ENCODE data around the gene POLR2C. TPM values are rescaled to one million over a fixed set of nuclear protein-coding genes. Genes with fewer than 3 reads are reported as not detected.

Gene POLR2C
- total RNA-seq, 2 donors from 2014 or later: 63.8 to 85.4 TPM

- no peak for ATAC-seq
- Mint-ChIP-seq H3K4me3 (no peak overlapping the region), H3K9me3 (no peaks in the 10 kb centered on the region), H3K36me3 (no peaks in the 10 kb centered on the region), H3K4me1 (ENCODE audit: low read depth in 2 of 2) (peaks cover 8 to 20% of the 10 kb centered on the region in 2 donors), H3K27me3 (no peaks in the 10 kb centered on the region), H3K27ac (peak overlapping the region in 1 of 2 donors; percentile 61)
- no peak for DNase-seq (ENCODE audit: low spot score)
Observed at GRCh38 chr16:57479205-57479975, 16.9 kb downstream of the POLR2C start.

GRCh38 chr16:57479976-57480753, 17.7 kb downstream of the POLR2C start:
- no peaks in the 10 kb centered on the region for H3K27me3 Mint-ChIP-seq

DNA sequence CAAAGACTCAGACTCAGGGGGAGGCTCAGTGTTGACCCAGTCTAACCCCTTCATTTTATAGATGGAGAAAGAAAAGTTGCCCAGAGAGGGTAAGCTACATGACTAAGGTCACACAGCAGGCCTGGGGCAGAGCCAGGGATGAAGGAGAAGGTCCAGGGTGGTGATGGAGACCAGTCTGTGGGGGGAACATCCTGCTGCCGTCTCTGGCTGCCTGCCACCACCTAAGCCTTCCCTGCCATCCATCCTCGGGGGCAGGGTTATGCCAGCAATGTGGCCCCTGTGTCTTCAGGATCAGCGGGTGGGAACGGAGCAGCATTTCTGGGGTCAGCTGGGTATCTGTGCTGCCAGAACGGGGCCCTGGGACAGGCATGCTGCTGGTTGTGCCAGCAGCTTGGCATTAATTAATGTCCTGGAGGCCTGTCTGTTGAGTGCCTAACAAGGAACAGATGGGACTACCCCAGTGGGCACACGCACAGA, 18.3 kb downstream of the POLR2C start:
- no peak for ATAC-seq
- Mint-ChIP-seq H3K9me3 (no peaks in the 10 kb centered on the region), H3K4me1 (ENCODE audit: low read depth in 2 of 2) (peaks cover 14 to 26% of the 10 kb centered on the region in 2 donors), H3K27me3 (no peaks in the 10 kb centered on the region), H3K27ac (no peak overlapping the region), H3K36me3 (no peaks in the 10 kb centered on the region), H3K4me3 (no peak overlapping the region)
- no peak for DNase-seq (ENCODE audit: low spot score)

More at GRCh38 chr16:57479976-57480753, 17.7 kb downstream of the POLR2C start:
- DNase-seq (ENCODE audit: low spot score): no peak
- Mint-ChIP-seq H3K27ac (no peak overlapping the region), H3K4me3 (no peak overlapping the region), H3K9me3 (no peaks in the 10 kb centered on the region), H3K4me1 (ENCODE audit: low read depth in 2 of 2) (peaks cover 8 to 25% of the 10 kb centered on the region in 2 donors), H3K36me3 (no peaks in the 10 kb centered on the region)
- no peak for ATAC-seq

DNA sequence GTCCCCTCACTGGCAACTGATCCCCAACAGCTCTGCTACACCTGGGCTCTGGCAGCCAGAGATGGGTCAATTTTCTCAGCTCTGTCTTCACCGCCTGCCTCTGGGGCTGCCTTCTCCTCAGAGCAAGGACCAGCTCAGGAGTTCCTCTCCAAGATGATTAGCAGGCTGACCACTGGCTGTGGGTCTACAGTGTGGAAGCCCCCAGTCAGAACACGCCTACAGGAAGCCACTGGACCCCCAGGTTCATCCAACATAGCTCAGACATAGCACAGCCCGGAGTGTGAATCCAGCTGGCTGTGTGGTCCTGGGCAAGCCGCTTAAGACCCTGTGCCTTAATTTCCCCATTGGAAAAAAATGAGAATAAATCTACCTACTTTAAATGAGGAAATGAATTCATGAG, 18.9 kb downstream of the POLR2C start:
- ATAC-seq (no peak), DNase-seq (ENCODE audit: low spot score) (no peak)
- Mint-ChIP-seq H3K9me3 (no peaks in the 10 kb centered on the region), H3K27me3 (no peaks in the 10 kb centered on the region), H3K36me3 (no peaks in the 10 kb centered on the region), H3K4me1 (ENCODE audit: low read depth in 2 of 2) (peaks cover 9 to 23% of the 10 kb centered on the region in 2 donors), H3K27ac (no peak overlapping the region), H3K4me3 (no peak overlapping the region)

DNA sequence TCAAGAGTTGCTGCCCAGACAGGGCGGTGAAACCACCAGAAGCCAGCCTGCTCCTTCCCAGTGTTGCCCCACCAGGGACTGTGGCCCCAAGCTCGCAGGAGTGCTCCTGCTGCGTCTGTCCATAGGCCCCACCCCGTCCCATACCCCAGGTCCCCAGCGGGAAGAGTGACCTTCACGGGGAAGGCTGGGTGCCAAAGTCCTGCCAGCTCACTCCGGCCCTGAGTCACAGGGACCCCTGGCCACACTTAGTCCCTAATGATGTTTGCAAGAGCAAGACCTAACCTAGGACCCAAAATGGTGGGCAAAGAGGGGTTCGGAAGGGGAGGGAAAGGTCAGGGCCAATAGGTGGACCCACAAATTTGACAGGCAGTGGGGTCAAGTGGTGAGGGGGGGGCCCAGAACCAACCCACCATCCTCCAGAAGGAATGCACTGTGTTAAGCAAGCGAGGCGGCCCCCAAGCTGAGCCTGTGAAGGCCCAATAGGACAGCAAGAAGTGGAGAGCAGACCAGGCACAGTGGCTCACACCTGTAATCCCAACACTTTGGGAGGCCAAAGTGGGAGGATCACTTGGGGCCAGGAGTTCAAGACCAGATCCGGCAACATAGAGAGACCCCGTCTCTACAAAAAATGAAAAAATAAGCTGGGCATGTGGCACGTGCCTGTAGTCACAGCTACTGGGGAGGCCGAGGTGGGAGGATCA, 20.5 kb downstream of the POLR2C start:
- ATAC-seq (no peak), DNase-seq (ENCODE audit: low spot score) (no peak)
- Mint-ChIP-seq H3K36me3 (no peaks in the 10 kb centered on the region), H3K27ac (no peak overlapping the region), H3K27me3 (no peaks in the 10 kb centered on the region), H3K9me3 (no peaks in the 10 kb centered on the region), H3K4me3 (no peak overlapping the region), H3K4me1 (ENCODE audit: low read depth in 2 of 2) (peaks cover 6 to 28% of the 10 kb centered on the region in 2 donors)

DNA sequence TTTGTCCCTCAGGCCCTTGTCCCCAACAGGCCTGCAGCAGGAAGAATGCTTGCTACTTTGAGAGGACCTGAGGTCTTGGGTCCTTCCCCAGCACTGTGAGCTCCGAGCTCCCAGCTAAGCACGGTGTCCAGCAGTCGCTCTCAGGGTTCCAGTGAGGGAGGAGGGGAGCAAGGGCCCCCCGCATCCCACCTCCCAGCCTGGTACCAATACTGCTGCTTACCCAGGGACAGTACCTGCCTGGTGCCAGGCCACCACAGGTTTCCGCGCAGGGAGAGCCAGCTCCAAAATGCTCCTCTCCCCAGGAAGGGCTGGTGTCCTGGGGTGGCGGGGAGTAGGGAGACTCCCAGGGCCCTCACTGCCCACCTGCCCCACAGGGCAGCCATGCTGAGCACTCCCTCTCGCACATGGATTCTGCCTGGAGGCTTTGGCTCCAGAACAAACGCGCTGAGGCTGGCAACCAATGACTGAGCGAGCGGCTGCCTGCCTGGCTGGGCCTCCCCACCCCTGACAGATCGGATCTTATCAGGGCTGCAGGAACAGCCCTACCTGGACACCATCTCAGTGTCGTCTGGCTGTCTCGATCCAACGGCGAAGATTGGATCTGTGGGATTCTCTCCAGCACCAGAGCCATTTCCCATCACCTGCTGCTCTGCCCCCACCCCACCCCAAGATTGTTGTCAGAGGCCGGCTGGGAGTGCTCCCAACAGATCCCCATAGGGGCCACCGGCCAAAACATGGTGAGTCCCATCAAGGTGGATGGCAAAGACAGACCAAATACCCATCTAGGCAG, 21.4 kb downstream of the POLR2C start:
- H3K4me3 Mint-ChIP-seq: no peak overlapping the region
- H3K36me3 Mint-ChIP-seq: no peaks in the 10 kb centered on the region
- H3K9me3 Mint-ChIP-seq: no peaks in the 10 kb centered on the region
- peaks cover 6 to 23% of the 10 kb centered on the region in 2 donors for H3K4me1 Mint-ChIP-seq (ENCODE audit: low read depth in 2 of 2)
- no peak overlapping the region for H3K27ac Mint-ChIP-seq
- no peaks in the 10 kb centered on the region for H3K27me3 Mint-ChIP-seq
- no peak for ATAC-seq
- DNase-seq (ENCODE audit: low spot score): no peak

DNA sequence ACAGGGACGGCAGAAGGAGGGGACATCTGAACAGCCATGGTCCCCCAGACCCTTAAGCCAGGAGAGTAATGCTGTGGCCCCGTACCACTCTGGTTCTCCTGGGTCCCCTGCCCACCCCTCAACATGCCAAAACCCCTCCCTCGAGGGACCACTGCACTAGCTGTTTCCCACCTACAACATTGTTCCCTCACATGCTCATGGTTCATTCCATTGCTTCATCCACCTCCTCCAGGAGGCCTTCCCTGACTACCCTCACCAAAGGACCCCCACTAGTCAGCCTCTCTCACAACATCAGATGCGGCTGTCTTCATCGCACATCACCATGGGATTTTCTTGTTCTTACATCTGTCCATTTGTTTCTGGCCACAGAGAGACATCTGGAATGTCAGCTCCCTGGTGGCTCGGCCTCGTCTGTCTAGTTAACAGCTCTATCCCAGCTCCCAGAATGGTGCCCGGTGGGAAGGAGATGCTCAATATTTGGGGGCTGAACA, 22.1 kb downstream of the POLR2C start:
- Mint-ChIP-seq H3K27ac (no peak overlapping the region), H3K4me3 (peak overlapping the region; percentile 92), H3K4me1 (ENCODE audit: low read depth in 2 of 2) (peaks cover 6 to 20% of the 10 kb centered on the region in 2 donors), H3K9me3 (no peaks in the 10 kb centered on the region), H3K36me3 (no peaks in the 10 kb centered on the region), H3K27me3 (no peaks in the 10 kb centered on the region)
- no peak for DNase-seq (ENCODE audit: low spot score)
- no peak for ATAC-seq

DNA sequence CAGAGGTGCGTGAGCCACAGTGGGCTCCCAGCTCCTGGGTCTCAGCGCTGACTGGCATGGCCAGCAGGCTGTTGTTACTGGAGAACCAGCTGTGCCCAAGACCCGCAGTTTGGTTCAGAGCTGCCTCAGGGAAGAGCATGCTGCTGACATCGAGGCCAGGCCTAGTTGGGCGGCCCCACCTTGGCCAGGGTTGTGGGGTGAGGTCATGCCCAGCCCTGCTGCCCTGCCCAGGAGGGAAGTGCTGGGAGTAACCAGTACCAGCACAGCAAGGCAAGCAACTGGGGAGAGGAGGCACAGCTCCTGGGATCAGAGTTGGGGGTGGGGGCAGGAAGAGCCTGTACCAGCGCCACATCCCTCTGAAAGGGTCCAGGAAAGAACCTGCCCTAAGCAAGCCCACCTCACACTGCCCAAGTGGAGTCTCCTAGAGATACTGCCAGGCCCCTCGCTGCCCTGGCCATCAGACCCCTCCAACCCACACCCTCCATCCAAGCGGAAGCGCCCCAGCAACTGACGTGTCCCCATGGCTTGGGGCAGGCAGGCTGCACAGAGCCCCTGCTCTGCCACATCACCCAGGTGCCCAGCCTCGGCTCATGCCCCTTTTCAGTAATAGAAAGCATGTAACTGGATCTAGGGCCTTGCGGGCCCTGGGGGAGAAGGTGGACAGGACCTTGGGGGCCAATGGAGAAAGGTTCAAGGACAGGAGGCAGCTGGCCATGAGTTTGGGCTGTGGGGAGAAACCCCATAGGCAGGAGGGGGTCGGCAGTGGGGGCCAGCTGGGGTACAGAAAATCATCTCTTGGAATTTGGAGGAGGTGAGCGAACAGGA, 22.8 kb downstream of the POLR2C start:
- Mint-ChIP-seq H3K4me1 (ENCODE audit: low read depth in 2 of 2) (peaks cover 6 to 19% of the 10 kb centered on the region in 2 donors), H3K4me3 (peak overlapping the region; percentile 92), H3K9me3 (no peaks in the 10 kb centered on the region), H3K36me3 (no peaks in the 10 kb centered on the region), H3K27ac (peak overlapping the region; percentile 18 to 57), H3K27me3 (no peaks in the 10 kb centered on the region)
- ATAC-seq: no peak
- no peak for DNase-seq (ENCODE audit: low spot score)

DNA sequence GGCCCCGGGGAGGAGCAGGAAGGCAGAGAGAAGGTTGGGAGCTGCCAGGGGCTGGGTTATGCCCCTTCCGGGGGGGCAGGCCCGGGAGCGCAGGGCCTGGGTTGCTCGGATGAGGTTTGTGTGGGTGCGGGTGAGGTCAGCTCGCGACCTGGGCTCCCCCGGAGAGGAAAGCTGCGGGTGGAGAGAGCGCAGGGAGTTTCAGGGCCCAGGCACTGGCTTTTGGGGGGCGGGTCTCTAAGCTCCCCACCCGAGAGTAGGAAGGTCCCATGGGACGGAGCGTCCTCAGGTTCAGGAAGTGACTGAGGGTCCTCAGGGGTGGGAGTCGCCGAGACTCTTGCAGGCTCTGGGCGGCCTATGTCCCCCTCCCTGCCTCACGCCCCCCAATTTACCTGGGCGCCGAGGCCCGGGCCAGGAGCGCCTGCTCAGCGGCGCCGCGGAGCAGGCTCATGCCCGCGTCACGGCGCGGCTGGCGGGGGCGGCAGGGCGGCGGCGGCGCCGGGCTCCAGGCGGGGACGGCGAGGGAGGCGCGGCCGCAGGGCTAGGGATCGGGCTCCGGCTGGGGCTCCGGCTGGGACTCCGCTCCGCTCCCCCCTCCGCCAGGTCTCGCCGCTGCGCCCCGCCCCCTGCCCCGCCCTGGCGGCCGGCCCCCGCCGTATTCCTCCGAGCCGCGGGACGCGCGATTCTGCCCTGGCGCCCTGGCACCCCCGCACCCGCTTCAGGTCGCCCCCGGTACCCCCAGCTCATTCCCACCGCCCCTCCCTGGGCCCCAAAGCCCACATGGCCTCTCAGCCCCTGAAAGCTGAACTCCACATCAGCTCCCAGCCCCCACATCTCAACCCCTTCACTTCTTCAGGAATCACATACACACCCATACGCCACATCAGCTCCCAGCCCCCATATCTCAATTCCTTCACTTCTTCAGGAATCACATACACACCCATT, 23.7 kb downstream of the POLR2C start, which contains the start of gene DOK4:
TSS of gene DOK4 (minus strand) at position 578 of the 942 bp plus-strand sequence. CDS start 6,986 bp downstream, outside the sequence.
- peak within 1 kb of the TSS; percentile 92 for H3K4me3 Mint-ChIP-seq
- H3K9me3 Mint-ChIP-seq: no peaks in the 10 kb centered on the region
- H3K36me3 Mint-ChIP-seq: no peaks in the 10 kb centered on the region
- peak within 1 kb of the TSS; percentile 57 to 78 for H3K27ac Mint-ChIP-seq
- peaks cover 6 to 19% of the 10 kb centered on the region in 2 donors for H3K4me1 Mint-ChIP-seq (ENCODE audit: low read depth in 2 of 2)
- peak; percentile 82 for DNase-seq (ENCODE audit: low spot score)
- no peaks in the 10 kb centered on the region for H3K27me3 Mint-ChIP-seq
- ATAC-seq: peak; percentile 95 to 96

GRCh38 chr16:57486858-57487834, 24.7 kb downstream of the POLR2C start:
- peak overlapping the region in 1 of 2 donors; percentile 78 for H3K27ac Mint-ChIP-seq

More at GRCh38 chr16:57486858-57487834, 24.7 kb downstream of the POLR2C start:
- Mint-ChIP-seq H3K36me3 (no peaks in the 10 kb centered on the region), H3K9me3 (no peaks in the 10 kb centered on the region), H3K4me3 (peak overlapping the region; percentile 83), H3K27me3 (peaks cover 3 to 7% of the 10 kb centered on the region in 2 donors), H3K4me1 (ENCODE audit: low read depth in 2 of 2) (peaks cover 6 to 19% of the 10 kb centered on the region in 2 donors)
- ATAC-seq (no peak), DNase-seq (ENCODE audit: low spot score) (no peak)

All from natural killer cell treated with Interleukin-12 subunit alpha and Interleukin-12 subunit beta and Interleukin-15 and Interleukin-18, amount 100 ng/mL, for 72 hours (primary cell).